HAP-1 (cell line): ENCODE data around the gene SDCBP2.

ENCODE experiments used
- DNase-seq, 2 experiments: peaks; one replicate each; pipeline ENCODE4 v3.0.0-alpha.2; 2016 to 2020; ENCODE audit warnings: low spot score in 2 of 2
- H3K27me3 ChIP-seq: fragments of 250-450 bp; sonication (Bioruptor Pico); 2 replicates; pipeline ENCODE4 v1.5.1; 2020; ENCODE audit warnings: low read depth, mild to moderate bottlenecking, moderate library complexity
- H3K36me3 ChIP-seq: fragments of 250-450 bp; sonication (Bioruptor Pico); replicated peaks from 2 replicates; pipeline ENCODE4 v1.5.1; 2020; ENCODE audit warnings: mild to moderate bottlenecking
- H3K4me1 ChIP-seq: fragments of 250-450 bp; sonication (Bioruptor Pico); 2 replicates; pipeline ENCODE4 v1.5.1; 2020; ENCODE audit warnings: mild to moderate bottlenecking
- H3K4me3 ChIP-seq: fragments of 250-450 bp; sonication (Bioruptor Pico); 2 replicates; pipeline ENCODE4 v1.5.1; 2020; ENCODE audit warnings: mild to moderate bottlenecking, moderate library complexity
- H3K9me3 ChIP-seq: fragments of 250-450 bp; sonication (Bioruptor Pico); 2 replicates; pipeline ENCODE4 v1.5.1; 2020; ENCODE audit warnings: mild to moderate bottlenecking, moderate library complexity
- in situ Hi-C: fragments of 300-500 bp; cut with MboI; formaldehyde crosslinking; loops from 3 replicates; pipeline ENCODE4 v1.14.3; 2020; ENCODE audit warnings: low sequenced_read_pairs, inconsistent platforms, mixed read lengths

SDCBP2 gene

DNA sequence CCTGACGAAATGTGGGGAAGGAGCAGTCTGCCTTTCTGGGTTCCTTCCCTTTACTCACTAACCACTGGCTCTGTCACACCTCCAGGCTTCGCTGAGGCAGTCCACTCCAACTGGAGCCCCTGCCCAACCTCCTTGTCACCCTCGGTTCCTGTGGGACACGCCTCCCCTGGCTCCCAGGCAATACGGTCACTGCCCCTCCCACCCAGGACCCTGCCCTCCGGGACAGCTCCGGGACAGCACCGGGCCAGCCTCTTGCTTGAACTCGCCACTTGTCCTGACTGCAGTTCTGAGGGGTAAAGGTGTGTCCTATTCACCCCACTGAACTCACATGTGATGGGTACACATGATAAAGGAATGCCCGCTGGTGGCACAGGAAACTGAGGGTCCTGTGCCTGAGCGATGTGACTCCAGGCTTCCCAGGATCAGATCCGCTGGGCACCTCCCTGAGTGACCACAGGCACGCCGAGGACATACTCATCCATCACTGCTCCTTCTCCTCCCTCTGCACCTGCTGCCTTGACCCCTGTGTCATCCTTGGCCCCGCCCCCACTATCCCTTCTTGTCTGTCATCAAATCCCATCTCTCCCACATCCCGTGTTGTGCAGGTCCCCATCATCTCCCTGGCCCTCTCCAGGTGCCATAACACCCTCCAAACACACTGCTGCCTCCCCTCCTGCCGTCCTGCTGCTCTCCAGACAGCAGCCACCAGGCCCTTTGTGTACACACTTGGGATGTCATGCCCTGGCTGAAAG is 7.9 kb downstream of the SDCBP2 start:
- in situ Hi-C loops: no loop called here
- Histone ChIP-seq H3K4me1 (peaks cover 9% of the 10 kb centered on the region; the same call in 1 of the 2 replicates), H3K9me3 (no peaks in the 10 kb centered on the region), H3K36me3 (0 out of 2 replicates have a peak, but pooled peaks cover 3% of the 10 kb centered on the region), H3K27me3 (no peaks in the 10 kb centered on the region), H3K4me3 (no peak overlapping the region)
- DNase-seq: no peak

DNA sequence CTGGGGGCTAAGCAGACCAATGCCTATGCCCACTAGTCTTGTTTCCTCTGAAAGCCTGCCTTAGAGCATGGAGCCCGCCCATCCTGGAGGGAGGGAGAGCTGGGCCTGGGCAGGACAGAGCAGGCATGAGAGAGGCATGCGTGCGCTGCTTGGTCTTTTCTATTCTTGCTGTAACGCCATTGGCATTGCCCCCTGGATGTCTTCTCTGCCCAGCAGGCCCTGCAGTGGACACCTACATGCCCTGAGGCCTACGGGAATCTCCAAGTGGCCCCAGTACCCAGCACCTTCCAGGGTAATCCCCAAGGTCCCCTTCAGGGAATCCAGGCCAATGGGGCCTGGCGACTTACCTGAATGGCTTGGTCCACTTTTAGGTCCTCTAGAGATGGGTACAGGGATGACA is 8.9 kb downstream of the SDCBP2 start:
- Histone ChIP-seq H3K4me3 (no peak overlapping the region), H3K36me3 (no peaks in the 10 kb centered on the region), H3K27me3 (no peaks in the 10 kb centered on the region), H3K4me1 (peaks cover 7% of the 10 kb centered on the region; the same call in 1 of the 2 replicates), H3K9me3 (no peaks in the 10 kb centered on the region)
- no peak for DNase-seq
- in situ Hi-C loops: no loop called here

DNA sequence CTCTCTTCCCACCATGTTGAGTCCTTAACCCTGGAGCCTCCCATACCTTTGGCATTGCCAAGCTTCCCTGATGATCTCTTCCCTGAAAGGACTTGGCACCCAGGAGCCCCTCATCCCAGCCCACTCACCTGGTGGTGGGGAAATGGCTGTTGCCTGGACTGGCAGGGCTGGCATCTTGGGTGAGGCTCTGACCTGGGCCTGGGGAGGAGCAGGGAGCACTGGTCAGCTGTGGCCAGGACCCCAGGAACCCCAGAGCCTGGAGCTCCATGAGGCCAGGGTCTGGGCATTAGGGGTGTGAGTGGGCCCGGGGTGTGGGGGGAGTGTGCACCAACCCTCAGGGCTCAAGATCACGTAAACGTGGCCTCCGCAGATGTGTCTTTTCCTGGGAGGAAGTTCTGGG is 9.5 kb downstream of the SDCBP2 start:
- Histone ChIP-seq H3K27me3 (no peaks in the 10 kb centered on the region), H3K4me3 (no peak overlapping the region), H3K36me3 (no peaks in the 10 kb centered on the region), H3K9me3 (no peaks in the 10 kb centered on the region), H3K4me1 (peaks cover 2% of the 10 kb centered on the region; the same call in 1 of the 2 replicates)
- DNase-seq: no peak
- in situ Hi-C loops: no loop called here

- DNase-seq: no peak
- in situ Hi-C loops: no loop called here
Observed at GRCh38 chr20:1319051-1319450, 9.9 kb downstream of the SDCBP2 start.

DNA sequence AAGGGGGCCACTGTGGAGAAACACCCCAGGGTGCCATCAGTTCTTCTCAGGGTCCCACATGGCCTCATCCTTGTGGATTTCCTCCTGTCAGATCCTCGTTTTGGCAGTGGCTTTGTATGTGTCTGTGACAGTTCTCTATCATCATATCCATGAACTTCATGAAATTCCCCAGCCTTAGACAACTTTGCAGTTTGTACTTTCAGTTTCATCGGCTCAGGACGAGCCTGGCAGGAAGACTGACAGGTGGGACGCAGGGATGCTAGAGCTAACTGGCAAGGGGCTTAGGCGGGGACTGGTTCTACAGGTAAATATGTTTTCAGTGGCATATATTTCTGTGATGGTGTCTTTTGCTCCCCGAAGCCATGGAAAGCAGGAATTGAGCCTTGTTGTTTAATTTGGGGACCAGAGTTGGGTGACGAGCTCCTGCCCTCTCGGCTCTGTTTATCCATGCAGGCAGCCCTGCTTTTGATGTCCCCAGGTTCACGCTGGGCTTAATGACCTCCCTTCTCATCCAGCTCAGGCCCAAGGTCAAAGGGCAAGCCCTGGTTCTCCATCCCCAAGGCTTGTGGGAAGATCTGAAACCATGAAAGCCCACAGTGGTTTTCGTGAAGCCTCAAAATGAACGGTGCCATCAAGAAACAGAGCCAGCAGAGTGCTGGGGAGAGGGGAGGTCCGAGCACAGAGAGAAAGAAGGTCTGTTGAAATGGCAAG is 11.2 kb downstream of the SDCBP2 start:
- in situ Hi-C loops: no loop called here
- H3K27me3 ChIP-seq: no peaks in the 10 kb centered on the region

More at GRCh38 chr20:1319051-1319450, 9.9 kb downstream of the SDCBP2 start:
- Histone ChIP-seq H3K36me3 (no peaks in the 10 kb centered on the region), H3K4me1 (no peaks in the 10 kb centered on the region), H3K27me3 (no peaks in the 10 kb centered on the region), H3K9me3 (no peaks in the 10 kb centered on the region), H3K4me3 (no peak overlapping the region)

DNA sequence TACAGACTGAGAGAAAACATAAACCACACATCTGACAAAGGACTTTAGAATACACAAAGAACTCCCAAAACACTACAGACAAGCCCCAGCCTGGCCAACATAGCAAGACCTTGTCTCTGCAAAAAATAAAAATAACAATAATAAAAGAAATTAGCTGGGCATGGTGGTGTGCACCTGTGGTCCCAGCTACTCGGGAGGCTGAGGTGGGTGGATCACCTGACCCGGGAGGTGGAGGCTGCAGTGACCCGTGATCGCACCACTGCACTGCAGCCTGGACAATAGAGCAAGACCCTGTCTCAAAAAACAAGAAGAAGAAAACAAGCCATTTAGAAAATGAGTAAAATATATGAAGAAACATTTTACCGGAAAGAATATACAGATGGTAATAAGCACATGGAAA is 13.1 kb downstream of the SDCBP2 start:
- Histone ChIP-seq H3K36me3 (no peaks in the 10 kb centered on the region), H3K9me3 (no peaks in the 10 kb centered on the region), H3K4me1 (0 out of 2 replicates have a peak, but pooled peaks cover 3% of the 10 kb centered on the region), H3K27me3 (no peaks in the 10 kb centered on the region), H3K4me3 (no peak overlapping the region)
- DNase-seq: no peak
- in situ Hi-C loops: no loop called here

More for the DNA sequence above, 11.2 kb downstream of the SDCBP2 start:
- Histone ChIP-seq H3K9me3 (no peaks in the 10 kb centered on the region), H3K4me3 (no peak overlapping the region), H3K4me1 (0 out of 2 replicates have a peak, but pooled peaks cover 3% of the 10 kb centered on the region), H3K36me3 (no peaks in the 10 kb centered on the region)
- DNase-seq: no peak

DNA sequence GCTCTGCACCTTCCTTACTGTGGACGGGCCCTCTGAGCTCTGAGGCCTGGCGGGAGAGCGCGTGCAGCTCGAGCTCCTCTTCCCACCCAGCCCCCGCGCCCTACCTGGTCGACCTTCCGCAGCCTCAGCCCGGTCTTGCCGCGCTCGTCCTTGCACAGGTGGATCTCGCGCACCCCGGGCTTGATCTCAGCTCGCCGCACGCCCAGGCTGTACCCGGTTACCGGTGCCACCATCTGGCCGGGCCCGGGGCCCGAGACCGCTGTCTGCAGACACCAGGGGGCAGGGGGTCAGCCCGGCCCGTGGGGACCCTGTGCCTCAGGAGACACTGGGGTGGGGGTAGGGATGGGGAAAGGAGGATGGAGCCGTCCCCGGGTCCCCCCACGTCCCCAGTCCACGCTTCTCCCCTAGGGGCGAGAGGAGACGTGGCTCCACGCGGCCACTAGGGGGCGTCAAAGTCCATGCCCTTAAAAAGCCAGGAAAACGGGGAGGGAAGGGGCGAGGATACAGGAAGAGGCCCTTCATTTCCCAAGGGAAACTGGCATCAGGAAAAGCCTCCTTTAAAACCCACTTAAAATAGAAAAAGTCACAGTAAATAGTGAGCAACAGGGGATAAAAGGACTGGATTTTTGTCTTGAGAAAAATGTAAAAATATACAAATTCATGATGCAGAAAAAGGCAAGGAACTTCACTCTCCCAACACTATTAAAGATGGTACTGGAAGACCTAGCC is 15.5 kb downstream of the SDCBP2 start:
- Histone ChIP-seq H3K4me3 (no peak overlapping the region), H3K9me3 (no peaks in the 10 kb centered on the region), H3K36me3 (no peaks in the 10 kb centered on the region), H3K4me1 (0 out of 2 replicates have a peak, but pooled peaks cover 3% of the 10 kb centered on the region), H3K27me3 (no peaks in the 10 kb centered on the region)
- in situ Hi-C loops: loop anchor here (5.0 kb wide), 1 partner anchor 129 kb away; no protein-coding TSS in a partner anchor
- DNase-seq: peak; percentile 56 to 87

DNA sequence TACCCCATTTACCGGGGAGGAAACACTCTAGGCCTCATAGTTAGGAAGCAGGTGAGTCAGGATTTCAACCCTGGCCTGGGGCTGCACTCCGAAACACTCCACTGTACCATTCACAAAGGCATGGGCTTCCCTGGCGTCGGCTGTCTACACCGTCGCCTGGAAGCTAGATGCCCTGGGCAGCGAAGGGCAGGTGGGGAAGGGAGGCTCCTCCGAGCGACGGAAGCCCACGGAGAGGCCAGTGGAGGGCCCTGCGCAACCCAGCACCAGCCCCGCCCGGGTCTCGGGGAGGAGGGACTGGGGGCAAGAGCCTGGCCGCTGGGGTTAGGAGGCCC is 16.1 kb downstream of the SDCBP2 start:
- Histone ChIP-seq H3K36me3 (no peaks in the 10 kb centered on the region), H3K4me3 (no peak overlapping the region), H3K4me1 (0 out of 2 replicates have a peak, but pooled peaks cover 3% of the 10 kb centered on the region), H3K27me3 (no peaks in the 10 kb centered on the region), H3K9me3 (no peaks in the 10 kb centered on the region)
- in situ Hi-C loops: loop anchor here (5.0 kb wide), 1 partner anchor 129 kb away; no protein-coding TSS in a partner anchor
- no peak for DNase-seq

DNA sequence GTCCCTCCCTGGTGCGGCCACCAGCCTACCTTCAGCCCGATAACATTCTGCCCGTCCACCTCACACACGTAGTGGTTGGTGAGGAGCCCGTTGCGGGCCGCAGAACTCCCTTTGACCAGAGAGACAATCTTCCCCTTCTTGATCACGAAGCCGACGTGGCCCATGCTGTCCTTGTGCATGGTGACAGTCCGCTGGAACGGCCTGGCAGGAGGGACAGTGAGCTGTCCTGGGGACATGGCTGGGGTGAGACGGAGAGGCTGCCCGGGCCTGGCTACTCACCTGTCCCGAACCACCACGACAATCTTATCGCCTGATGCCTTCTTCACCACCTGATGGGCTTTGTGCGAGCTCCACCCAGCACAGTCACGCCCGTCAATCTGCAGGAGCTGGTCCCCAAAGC is 16.6 kb downstream of the SDCBP2 start:
- in situ Hi-C loops: loop anchor here (5.0 kb wide), 1 partner anchor 130 kb away; no protein-coding TSS in a partner anchor
- no peak overlapping the region for H3K4me3 ChIP-seq
- H3K4me1 ChIP-seq: 0 out of 2 replicates have a peak, but pooled peaks cover 3% of the 10 kb centered on the region
- no peaks in the 10 kb centered on the region for H3K9me3 ChIP-seq
- no peaks in the 10 kb centered on the region for H3K27me3 ChIP-seq
- no peaks in the 10 kb centered on the region for H3K36me3 ChIP-seq
- no peak for DNase-seq

DNA sequence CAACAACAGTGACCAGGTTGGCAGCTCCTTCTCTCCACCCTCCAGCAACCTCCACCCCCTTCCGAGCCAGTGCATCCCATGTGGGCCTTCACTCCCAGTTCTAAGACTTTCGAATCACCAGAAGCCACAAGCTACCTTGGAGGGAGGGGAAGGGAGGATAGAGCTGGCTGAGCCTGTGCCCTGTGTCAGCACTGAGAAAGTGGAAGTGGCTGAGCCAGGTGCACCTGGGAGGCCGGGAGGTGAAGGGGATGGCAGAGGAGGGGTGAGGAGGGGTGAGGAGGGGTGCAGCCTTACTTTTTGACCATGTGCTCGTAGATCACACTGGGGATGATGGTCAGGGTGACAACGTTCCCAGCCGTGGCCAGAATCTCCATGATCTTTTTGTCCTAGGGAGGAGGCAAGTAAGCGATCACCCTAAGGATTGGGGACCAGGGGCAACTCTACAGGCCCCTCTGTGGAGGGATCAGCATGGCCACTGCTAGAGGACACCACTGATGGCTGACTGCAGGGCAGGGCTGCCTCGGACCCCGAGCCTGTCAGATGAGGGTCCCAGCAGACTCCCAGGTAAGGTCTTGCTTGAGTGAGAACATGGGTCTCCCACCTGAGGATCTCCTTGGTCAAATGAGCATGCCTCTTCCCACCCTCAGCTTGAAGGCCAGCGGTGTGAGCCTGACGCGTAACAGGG is 18.3 kb downstream of the SDCBP2 start:
- Histone ChIP-seq H3K27me3 (no peaks in the 10 kb centered on the region), H3K4me1 (0 out of 2 replicates have a peak, but pooled peaks cover 3% of the 10 kb centered on the region), H3K36me3 (no peaks in the 10 kb centered on the region), H3K9me3 (no peaks in the 10 kb centered on the region), H3K4me3 (no peak overlapping the region)
- in situ Hi-C loops: loop anchor here (5.0 kb wide), 1 partner anchor 132 kb away; no protein-coding TSS in a partner anchor
- no peak for DNase-seq

- in situ Hi-C loops: loop anchor here (5.0 kb wide), 1 partner anchor 132 kb away; no protein-coding TSS in a partner anchor
- Histone ChIP-seq H3K27me3 (no peaks in the 10 kb centered on the region), H3K4me1 (0 out of 2 replicates have a peak, but pooled peaks cover 3% of the 10 kb centered on the region), H3K4me3 (no peak overlapping the region), H3K9me3 (no peaks in the 10 kb centered on the region), H3K36me3 (no peaks in the 10 kb centered on the region)
- DNase-seq: no peak
Observed at GRCh38 chr20:1310071-1310470, 18.9 kb downstream of the SDCBP2 start.

- Histone ChIP-seq H3K4me1 (0 out of 2 replicates have a peak, but pooled peaks cover 3% of the 10 kb centered on the region), H3K27me3 (no peaks in the 10 kb centered on the region), H3K9me3 (no peaks in the 10 kb centered on the region), H3K4me3 (no peak overlapping the region), H3K36me3 (no peaks in the 10 kb centered on the region)
- in situ Hi-C loops: no loop called here
- no peak for DNase-seq
Observed at GRCh38 chr20:1309439-1309847, 19.5 kb downstream of the SDCBP2 start.

DNA sequence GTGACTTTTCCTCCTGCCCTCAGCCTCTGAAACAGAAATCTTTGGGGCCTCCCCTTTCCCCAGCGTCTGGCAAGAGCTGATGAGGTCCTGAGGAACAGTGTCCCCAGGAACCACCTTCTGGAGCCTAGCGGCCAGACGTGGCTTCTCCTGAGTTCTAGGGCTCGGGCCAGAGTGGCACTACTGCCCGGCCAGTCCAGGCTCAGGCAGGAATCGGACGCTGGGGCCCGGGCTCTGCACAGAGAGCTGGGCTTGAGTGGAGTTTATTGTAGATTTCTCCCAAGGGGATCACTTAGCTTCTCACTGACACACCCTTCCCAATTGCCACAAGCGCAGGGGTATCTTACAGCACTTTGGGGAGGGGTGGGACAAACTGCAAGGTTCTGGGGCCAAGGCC is 20.2 kb downstream of the SDCBP2 start:
- in situ Hi-C loops: no loop called here
- H3K27me3 ChIP-seq: no peaks in the 10 kb centered on the region
- H3K9me3 ChIP-seq: no peaks in the 10 kb centered on the region
- DNase-seq: no peak
- H3K4me3 ChIP-seq: no peak overlapping the region
- H3K4me1 ChIP-seq: 0 out of 2 replicates have a peak, but pooled peaks cover 1% of the 10 kb centered on the region
- H3K36me3 ChIP-seq: no peaks in the 10 kb centered on the region
